NCI-H345 treated with DMSO at 0.1 percent for 48 hours (cell line): Measurements from ENCODE around the gene PPP3CA.
"Not testable (repeated sequence)": the region's sequence is repeated elsewhere in the genome, so short reads cannot be mapped to it uniquely, and the experiment has no call there.

Source experiments
- DNase-seq: peaks from one replicate; lab custom pipeline; 2025; ENCODE audit not compliant: unreplicated experiment; lab: John Stamatoyannopoulos, UW

The PPP3CA gene

DNA sequence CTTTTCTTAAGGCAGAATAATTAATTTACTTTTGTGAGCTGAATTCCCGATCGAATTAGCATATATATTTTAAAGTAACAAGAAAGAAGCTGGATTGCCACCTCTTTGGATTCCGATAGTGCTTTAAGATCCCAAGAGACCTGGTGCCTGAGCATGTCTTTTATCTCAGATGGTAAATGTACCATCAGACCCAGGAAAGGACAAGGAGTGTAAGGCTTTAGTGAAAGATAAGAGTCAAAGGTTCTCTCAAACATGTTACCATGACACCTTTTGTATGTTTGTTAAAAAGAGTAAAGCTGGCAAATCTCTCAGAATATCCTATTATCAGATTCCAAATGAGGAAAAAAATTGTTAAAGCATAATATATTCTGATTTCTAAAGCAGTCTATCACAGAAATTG, 198.8 kb downstream of the PPP3CA start:
- DNase-seq: no peak

DNA sequence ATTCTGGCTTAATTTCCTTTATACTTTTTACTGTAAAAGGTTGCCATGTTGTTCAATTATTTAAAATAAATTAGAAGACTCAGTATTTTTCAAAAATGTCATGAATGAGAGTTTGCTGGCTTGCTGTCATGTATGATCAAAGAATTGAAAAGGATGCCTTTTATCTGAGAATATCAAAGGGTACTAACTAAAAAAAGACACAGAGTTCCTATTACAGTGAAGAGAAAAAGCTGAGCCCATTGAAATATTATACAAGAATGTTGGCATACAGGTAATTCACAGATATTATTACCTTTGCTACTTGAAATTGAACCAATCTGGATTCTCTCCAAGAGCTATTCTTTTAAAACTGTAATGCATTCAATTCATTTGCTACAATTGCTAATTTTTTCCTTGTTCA, 200.0 kb downstream of the PPP3CA start:
- DNase-seq: no peak

DNA sequence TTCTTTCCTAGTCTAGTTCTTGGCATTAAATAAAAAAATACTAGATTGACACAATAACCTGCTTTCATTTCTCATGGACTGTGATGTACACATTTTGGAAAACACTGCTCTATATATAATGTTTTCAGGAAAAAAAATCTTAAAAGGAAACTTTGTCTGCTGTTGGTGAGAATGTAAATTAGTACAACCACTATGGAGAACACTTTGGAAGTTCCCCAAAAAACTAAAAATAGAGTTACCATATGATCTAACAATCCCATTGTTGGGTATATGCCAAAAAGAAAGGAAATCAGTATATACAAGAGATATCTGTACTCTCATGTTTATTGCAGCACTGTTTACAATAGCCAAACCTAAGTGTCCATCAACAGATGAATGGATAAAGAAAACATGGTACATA, 202.3 kb downstream of the PPP3CA start:
- no peak for DNase-seq

DNA sequence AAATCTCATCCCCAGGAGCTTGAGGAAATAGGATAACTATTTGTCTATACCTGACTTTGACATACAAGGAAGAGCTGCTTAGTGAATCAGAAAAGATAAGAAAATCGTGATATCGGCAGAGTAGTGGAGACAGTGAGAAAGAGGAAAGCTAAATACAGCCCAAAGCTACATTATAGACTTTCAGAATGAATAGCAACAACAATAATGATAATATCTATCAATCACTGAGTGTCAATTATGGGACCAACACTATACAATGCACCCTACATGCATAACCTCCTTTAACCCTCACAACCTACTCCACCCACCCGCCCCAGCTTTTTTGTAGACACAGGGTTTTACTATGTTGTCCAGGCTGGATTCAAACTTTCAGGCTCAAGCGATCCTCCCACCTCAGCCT, 205.1 kb downstream of the PPP3CA start:
- DNase-seq: no peak

DNA sequence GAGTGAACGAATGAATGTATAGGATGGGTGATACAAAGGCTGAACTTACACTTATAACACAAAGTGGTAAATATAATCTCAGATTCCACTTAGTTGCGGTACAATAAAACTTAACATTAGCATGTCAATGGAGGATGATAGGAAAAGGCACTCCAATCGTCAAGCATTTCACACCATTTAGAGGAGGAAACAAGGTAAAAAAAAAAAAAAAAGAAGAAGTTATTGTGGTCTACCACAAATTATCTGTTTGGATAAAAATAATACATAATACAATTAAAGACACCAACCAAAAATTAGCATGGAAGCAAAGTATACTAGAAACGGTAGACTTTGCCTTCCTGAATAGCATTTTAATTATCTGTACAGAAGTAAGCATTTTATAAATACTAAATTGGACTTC, 205.5 kb downstream of the PPP3CA start:
- DNase-seq: no peak

DNA sequence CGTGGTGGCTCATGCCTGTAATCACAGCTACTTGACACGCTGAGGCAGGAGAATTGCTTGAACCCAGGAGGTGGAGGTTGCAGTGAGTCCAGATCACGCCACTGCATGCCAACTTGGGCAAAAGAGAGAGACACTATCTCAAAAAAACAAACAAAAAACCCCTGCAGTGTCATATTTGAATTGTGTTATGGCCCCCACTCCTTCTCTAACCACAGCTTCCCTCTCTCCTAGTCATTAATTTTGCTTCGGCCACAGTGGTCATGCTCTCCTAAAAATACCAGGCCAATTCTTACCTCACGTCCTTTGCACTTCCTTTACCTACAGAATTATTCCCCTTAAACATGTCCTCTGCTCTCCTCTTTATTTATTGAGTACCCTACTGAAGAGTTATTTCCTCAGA, 206.1 kb downstream of the PPP3CA start:
- DNase-seq: no peak

DNA sequence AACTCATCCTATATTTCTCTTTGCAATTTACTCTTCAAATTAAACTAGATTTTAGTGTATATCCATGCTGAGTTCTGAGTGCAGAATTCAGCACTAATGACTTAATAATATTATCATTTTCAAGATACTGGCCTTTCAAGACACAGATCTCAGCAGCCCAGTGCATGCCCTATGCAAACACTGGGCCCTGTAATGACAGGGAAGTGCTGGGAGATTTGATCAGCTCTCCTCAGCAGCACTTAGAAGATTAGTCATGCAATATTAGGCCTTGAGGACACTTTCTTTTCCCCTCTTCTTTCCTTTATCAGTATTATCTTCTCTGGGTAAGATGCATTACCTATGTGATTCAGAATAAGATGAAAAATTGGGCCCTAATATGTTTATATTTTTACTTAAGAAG, 207.1 kb downstream of the PPP3CA start:
- DNase-seq: no peak

DNA sequence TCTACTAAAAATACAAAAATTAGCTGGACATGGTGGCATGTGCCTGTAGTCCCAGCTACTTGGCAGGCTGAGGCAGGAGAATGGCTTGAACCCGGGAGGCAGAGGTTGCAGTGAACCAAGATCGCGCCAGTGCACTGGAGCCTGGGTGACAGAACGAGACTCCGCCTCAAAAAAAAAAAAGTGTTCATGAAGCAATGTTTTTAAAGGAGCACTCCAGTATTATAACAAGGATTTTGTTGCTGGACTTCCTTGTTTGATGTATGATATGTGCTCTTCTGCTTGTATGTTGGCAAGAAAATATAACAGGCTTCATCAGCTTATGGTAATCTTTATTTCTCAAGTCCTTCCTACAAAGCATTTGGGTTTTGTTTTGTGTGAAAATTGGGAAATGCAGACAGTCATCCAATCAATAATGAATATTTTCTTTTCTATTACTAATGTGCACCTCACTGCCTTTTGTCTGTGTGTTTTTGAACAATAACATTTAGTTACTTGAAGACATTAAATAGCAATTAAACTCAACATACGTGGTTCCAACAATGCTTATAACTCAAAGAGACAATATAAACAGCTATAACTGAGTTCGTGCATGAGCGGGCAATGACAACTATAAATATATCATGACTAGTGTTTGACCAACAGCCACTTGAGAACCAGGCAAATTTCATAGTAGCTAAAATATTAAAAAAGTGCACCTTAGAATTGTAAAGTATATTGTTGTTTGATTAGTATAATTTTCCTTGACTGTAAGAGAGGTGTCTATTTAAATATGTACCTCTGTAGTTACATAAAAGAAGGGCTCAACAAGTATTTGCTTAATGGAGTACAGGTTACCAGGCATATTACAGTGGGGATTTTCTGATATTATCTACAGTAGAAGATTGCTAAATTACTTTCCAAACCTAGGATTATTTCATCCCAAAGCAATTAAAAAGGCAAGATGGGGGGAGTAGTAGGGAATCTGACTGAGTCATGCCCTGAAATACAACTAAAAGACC, 210.7 kb downstream of the PPP3CA start:
- no peak for DNase-seq

DNA sequence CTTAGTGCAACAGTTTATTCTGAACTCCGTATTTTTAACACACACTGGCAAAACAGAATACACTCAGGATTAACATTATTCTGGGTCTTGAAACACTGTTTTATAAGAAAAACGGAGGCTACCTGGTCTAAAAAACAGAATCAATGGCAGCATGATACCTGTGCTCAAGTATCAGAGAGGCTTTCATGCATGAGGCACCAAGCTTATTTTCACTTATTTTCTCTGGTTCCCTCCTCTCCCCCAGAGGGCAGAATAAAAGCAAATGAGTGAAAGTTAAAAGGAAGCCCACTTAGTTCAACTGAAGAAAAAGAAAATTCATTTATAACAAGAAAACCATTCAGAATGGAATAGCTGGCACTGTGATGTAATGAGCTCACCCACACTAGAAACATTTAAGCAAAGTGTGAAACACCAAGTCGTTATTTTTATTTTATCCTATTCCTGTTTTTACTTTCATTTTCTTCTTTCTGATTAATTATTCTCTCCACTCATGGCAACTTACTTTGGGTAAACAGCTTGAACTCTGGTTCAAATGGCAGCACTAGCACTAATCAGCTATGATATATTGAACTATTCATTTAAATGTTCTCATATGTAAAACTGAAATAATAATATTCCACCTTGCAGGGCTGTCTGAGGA, 211.8 kb downstream of the PPP3CA start:
- DNase-seq: no peak

DNA sequence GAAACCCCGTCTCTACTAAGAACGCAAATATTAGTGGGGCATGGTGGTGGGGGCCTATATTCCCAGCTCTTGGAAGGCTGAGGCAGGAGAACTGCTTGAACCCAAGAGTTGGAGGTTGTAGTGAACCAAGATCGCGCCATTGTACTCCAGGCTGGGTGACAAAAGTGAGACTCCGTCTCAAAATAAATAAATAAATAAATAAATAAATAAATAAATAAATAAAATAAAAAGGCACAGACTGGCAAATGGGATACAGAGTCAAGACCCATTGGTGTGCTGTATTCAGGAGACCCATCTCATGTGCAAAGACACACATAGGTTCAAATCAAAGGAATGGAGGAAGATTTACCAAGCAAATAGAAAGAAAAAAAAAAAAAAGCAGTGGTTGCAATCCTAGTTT, 216.3 kb downstream of the PPP3CA start:
- DNase-seq: not testable (repeated sequence)

DNA sequence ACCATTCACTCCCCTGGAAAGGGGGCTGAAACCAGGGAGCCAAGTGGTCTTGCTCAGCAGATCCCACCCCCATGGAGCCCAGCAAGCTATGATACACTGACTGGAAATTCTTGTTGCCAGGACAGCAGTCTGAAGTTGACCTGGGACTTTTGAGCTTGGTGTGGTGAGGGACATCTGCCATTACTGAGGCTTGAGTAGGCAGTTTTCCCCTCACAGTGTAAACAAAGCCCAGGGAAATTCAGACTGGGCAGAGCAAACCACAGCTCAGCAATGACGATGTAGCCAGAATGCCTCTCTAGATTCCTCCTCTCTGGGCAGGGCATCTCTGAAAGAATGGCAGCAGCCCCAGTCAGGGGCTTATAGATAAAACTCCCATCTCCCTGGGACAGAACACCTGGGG, 218.4 kb downstream of the PPP3CA start:
- not testable (repeated sequence) for DNase-seq

DNA sequence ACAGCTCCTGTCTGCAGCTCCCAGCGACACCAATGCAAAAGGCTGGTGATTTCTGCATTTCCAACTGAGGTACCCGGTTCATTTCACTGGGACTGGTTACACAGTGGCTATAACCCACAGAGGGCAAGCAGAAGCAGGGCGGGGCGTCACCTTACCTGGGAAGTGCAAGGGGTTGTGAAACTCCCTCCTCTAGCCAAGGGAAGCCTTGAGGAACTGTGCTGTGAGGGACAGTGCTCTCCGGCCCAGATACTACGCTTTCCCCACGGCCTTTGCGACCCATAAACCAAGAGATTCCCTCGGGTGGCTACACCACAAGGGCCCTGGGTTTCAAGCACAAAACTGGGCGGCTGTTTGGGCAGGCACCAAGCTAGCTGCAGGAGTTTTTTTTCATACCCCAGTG, 218.9 kb downstream of the PPP3CA start:
- DNase-seq: no peak

DNA sequence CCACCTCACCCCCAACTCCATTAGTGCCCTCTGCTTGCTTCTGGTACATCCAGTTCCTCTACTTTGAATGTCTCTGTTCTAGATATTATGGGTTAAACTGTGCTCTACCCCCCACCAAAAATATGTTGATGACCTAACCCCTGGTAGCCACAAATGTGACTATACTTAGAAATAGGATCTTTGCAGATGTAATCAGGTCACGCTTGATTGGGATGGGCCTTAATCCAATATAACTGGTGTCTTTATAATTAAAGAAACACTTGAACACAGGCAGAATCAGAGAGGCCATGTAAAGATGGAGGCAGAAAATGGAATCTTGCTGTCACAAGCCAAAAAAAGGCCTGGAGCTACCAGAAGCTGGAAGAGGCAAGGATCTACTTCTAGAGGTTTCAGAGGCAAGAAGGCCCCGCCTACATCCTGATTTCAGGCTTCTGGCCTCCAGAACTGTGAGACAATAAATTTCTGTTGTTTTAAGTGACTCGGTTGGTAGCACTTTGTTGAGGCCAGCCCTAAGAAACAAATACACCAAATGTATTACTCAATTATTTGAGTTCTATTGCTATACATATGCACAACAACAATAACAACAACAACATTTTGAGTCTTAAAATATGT, 220.0 kb downstream of the PPP3CA start:
- no peak for DNase-seq

DNA sequence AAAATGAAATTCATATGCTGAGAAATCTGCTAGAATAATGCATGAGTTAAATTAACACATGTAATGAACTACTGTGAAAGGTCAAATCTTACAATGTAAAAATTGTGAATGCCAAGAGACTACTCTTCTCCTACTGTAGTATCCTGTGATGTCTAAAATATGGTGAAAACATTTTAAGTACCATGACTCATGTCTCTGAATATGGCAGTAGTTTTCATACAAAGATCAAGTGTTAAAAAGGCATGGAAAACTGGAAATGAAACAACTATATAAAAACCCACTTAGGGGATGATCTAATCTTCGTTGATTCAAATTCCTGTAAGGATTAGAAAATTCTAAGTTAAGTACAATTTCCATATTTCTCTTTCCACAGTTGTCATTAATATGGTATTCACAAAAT, 221.3 kb downstream of the PPP3CA start:
- no peak for DNase-seq

DNA sequence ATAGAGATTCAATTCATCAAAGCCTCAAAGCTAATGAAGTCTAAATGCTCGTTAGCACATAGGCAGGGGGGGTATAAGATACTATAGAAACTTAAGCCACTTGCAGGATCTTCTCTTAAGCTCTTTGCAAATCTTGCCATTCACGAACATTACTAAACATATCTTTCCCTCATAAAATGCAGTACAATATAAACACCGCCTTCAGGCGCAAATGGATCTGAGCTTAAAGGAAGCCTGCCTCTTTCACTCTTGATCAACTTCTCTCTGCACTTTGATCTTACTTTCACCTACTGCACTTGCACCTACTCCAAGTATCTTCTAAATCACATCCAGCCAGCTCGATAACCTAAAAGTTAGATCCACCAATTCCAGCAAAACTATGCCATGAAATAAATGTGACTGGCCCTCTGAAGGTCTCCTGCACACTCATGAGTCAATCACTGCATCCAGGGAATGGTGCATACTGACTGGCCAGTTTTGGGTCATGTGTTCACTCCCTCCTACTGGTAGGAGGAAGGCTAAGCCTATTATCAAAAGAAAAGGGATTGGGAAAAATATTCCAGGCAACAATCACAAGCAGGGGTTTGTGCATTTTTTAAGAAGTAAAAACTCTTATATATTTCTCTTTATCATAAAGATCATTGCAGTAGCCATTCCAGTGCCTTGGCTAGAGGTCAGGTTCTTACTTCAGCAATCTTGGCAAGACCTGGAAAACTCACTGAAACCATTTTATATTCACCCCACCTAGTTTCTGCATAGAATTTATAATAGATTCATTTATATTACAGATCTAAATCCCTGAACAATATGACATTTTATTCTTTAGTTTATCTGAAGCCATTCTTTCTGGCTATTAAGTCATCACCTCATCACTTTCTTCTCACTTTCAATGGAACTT, 222.0 kb downstream of the PPP3CA start:
- DNase-seq: no peak

DNA sequence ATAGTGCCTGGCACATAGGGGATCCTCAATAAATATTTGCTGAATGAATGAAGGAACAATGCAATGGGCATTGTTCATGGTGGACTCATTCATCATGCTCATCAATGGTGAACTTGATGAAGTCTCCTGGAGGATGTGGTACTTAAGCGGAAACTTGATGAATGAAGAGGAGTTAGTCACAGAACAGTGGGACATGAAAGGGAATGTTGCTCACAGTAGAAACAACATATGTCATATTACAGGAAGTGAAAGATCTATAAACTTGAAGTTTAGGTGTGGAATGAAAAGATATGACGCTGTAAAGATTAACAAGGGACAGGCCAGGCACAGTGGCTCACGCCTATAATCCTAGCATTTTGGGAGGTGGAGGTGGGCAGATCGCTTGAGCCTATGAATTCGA, 224.1 kb downstream of the PPP3CA start:
- DNase-seq: no peak

DNA sequence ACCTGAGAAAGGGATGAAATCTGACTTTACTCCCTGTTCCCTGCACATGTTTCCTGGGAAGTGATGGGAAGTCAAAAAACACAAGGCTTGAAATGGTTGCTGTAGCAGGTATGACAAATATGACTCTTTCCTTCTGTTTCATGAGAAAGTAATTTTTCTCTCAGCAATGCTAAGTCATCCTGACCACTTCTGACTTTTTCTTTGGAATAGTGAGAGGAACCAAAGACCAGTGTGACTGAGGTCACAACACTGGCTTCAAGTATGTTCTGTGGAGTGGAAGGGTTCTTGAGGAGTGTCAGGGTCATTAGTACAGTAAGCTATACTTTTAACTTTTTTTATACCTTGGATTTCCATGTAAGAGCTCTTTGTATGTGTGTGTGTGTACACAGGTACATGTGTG, 225.3 kb downstream of the PPP3CA start:
- DNase-seq: no peak

DNA sequence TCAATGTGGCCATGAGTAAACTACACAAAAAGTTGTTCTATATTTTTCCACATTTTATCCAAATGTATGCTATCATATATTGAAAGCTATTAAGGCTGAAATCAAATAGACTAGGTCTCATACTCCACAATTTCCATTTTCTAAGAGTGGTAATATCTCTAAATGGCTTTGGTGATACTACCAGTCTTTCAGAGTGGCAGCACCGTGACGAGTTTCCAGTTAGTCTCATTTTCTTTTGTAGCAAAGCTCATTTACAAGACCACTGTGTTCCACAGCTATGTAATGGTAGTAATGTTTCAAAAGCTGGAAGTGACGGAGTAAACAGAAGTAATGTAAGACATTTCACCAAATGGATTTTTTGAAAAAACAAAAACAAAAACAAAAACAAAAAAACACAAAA, 228.2 kb downstream of the PPP3CA start:
- no peak for DNase-seq

DNA sequence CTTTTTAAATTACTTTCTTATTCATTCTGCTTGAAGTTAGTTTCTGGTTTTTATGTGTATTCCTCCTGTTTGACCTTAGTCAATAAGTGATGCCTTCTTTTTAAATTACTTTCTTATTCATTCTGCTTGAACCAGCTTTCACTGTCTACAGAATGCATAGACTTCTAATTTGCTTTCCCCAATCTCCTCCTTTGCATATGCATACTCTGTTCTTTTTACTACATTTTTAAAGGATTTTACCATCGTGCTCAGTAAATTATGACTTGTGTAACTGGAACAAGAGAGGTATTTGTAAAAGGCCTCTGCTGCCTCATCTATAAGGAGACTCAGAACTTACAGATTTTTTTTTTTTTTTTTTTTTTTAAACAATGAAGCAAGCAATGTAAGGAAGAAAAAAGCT, 228.7 kb downstream of the PPP3CA start:
- DNase-seq: no peak

DNA sequence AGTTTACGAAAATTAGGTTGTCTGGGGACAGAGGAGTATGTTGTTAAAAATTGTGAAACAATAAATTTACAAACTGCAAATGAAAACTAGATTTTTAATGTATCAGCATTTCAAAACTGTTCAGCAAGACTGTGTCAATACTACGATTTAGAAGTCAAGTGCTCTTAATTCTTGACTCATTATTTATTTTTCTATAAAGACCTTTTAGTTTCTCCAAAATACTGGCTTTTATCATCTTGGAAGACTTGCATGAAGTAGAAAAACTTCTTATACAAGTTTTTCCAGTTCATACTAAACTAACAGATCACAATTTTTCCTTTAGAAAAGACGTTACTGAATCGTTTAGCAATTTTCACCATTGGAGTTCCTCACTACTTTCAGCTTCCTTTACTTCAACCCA, 231.4 kb downstream of the PPP3CA start:
- DNase-seq: no peak

DNA sequence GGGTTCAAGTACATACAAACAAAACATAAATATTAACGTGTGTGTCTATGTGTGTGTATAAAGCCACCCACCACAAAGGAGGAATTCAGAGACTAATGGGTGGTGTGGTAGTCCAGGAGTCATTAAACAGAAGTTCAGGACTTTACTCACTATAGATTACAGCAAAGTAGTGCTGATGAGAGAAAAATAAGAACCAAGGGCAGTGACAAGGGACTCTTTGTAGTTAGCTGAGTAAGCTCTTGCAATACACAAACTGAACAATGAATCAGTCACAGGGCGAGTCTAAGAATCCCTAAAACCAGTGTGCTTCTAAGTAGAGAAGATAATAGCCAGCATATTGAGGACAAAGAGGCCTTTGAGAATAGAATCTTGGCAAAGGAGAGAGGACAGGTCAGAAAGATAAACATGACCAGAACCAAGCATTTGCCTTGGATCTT, 232.4 kb downstream of the PPP3CA start:
- no peak for DNase-seq
